DND-41 (cell line): Measurements from ENCODE around the gene PTPN21.

Source experiments
- CTCF ChIP-seq: IDR thresholded peaks from 2 replicates; pipeline ENCODE4 v1.5.1; 2012; ENCODE audit warnings: borderline replicate concordance, low read length, moderate library complexity, mild to moderate bottlenecking; ENCODE audit not compliant: poor library complexity, severe bottlenecking; ENCODE audit errors: extremely low read depth
- EZH2 ChIP-seq: IDR thresholded peaks from 3 replicates; pipeline ENCODE4 v1.6.1; 2012; ENCODE audit warnings: borderline replicate concordance, low read depth, mild to moderate bottlenecking, moderate library complexity, low read length, inconsistent platforms; ENCODE audit not compliant: severe bottlenecking

- TF ChIP-seq CTCF (no peak), EZH2 (no peak)
Measured at GRCh38 chr14:88563845-88564244, 9.0 kb upstream of the PTPN21 start.
